ENCODE data around the gene H2AZ1. TPM values are rescaled to one million over a fixed set of nuclear protein-coding genes. Genes with fewer than 3 reads are reported as not detected.

H2AZ1 gene
- total and polyA plus RNA-seq, 2 donors (not counting 1 experiment from before 2014, with no cell fraction given) = 95.9 to 105 TPM

GRCh38 chr4:99921174-99921573, 28.9 kb downstream of the H2AZ1 start:
- POLR2A ChIA-PET = no interaction called here
- no peak for TF ChIP-seq EZH2 (IDR thresholded peaks at IDR 0.05; ENCODE audit: borderline replicate concordance, insufficient read depth, low read depth, low read length, poor library complexity, severe bottlenecking)
- TF ChIP-seq CTCF (IDR thresholded peaks at IDR 0.05) = no peak
- H3K27me3 Mint-ChIP-seq = no peaks in the 10 kb centered on the region
- DNase-seq = no peak
- no peaks in the 10 kb centered on the region for H3K27me3 ChIP-seq (replicated peaks in 1 of 4; ENCODE audit: control extremely low read depth in 1 of 4, control insufficient read depth in 3 of 4, insufficient read depth in 4 of 4, low read length in 3 of 4)
- WGBS (ENCODE audit: insufficient coverage) = no CpG with 5 or more reads among the region's 3 CpGs
- peaks cover 7% of the 10 kb centered on the region for H3K79me2 ChIP-seq (ENCODE audit: control insufficient read depth, insufficient read depth, low read length)
- H3K9me3 ChIP-seq (ENCODE audit: control extremely low read depth in 1 of 3, control insufficient read depth in 2 of 3, insufficient read depth in 1 of 3, low read length in 2 of 3) = peaks cover 0 to 11% (median 8%) of the 10 kb centered on the region in 3 donors
- no peak overlapping the region for H3K27ac ChIP-seq (ENCODE audit: low read length in 2 of 2)
- H2AFZ ChIP-seq (ENCODE audit: insufficient read depth, low read depth, low read length, poor library complexity, severe bottlenecking) = no peak overlapping the region
- no peaks in the 10 kb centered on the region for H3K4me1 ChIP-seq (ENCODE audit: control insufficient read depth in 2 of 2, insufficient read depth in 2 of 2, low read length in 2 of 2)
- no peak overlapping the region for H3K4me2 ChIP-seq (replicated peaks; ENCODE audit: low read depth, low read length, poor library complexity, severe bottlenecking)
- peaks cover 8 to 42% of the 10 kb centered on the region in 2 experiments for H3K36me3 ChIP-seq (replicated peaks in 1 of 2; ENCODE audit: control extremely low read depth in 1 of 2, control insufficient read depth in 1 of 2, extremely low read depth in 1 of 2, insufficient read depth in 2 of 2, low read length in 1 of 2)
- no peak overlapping the region for H3K27ac Mint-ChIP-seq
- no peak overlapping the region for H3K9ac ChIP-seq (ENCODE audit: low read length)
- no peaks in the 10 kb centered on the region for H4K20me1 ChIP-seq (ENCODE audit: control insufficient read depth, insufficient read depth, low read length, poor library complexity, severe bottlenecking)
- no peak overlapping the region for H3K4me3 Mint-ChIP-seq
- H3K4me1 Mint-ChIP-seq = no peaks in the 10 kb centered on the region
- intact Hi-C loops (cut with micrococcal nuclease) = no loop called here
- ATAC-seq (ENCODE audit: low read depth) = no peak
- H3K4me3 ChIP-seq (ENCODE audit: control extremely low read depth in 1 of 5, extremely low read depth in 1 of 5, insufficient read depth in 1 of 5, low read depth in 2 of 5, low read length in 4 of 5) = no peak overlapping the region
- CTCF ChIA-PET = interaction anchor here (1.0 kb wide), 1 partner anchor 28 kb away, joined by 5 read pairs; no protein-coding TSS in a partner anchor
- peaks cover 7% of the 10 kb centered on the region for H3K9me3 Mint-ChIP-seq (ENCODE audit: insufficient read depth)

- no peak overlapping the region for H3K27ac ChIP-seq (ENCODE audit: low read length in 2 of 2)
- H3K9ac ChIP-seq (ENCODE audit: low read length) = no peak overlapping the region
- POLR2A ChIA-PET = no interaction called here
- intact Hi-C loops (cut with micrococcal nuclease) = no loop called here
- WGBS (ENCODE audit: insufficient coverage) = no CpG with 5 or more reads among the region's 2 CpGs
- TF ChIP-seq CTCF (IDR thresholded peaks at IDR 0.05) = no peak
- no peak for TF ChIP-seq EZH2 (IDR thresholded peaks at IDR 0.05; ENCODE audit: borderline replicate concordance, insufficient read depth, low read depth, low read length, poor library complexity, severe bottlenecking)
- H3K4me3 Mint-ChIP-seq = no peak overlapping the region
- no peaks in the 10 kb centered on the region for H3K27me3 ChIP-seq (replicated peaks in 1 of 4; ENCODE audit: control extremely low read depth in 1 of 4, control insufficient read depth in 3 of 4, insufficient read depth in 4 of 4, low read length in 3 of 4)
- H3K4me1 ChIP-seq (ENCODE audit: control insufficient read depth in 2 of 2, insufficient read depth in 2 of 2, low read length in 2 of 2) = no peaks in the 10 kb centered on the region
- DNase-seq (no peak), ATAC-seq (ENCODE audit: low read depth) (no peak)
- H3K4me2 ChIP-seq (replicated peaks; ENCODE audit: low read depth, low read length, poor library complexity, severe bottlenecking) = no peak overlapping the region
- peaks cover 0 to 11% (median 9%) of the 10 kb centered on the region in 3 donors for H3K9me3 ChIP-seq (ENCODE audit: control extremely low read depth in 1 of 3, control insufficient read depth in 2 of 3, insufficient read depth in 1 of 3, low read length in 2 of 3)
- CTCF ChIA-PET = interaction anchor here (1.1 kb wide), 1 partner anchor 30 kb away, joined by 3 read pairs; no protein-coding TSS in a partner anchor
- peaks cover 9 to 41% of the 10 kb centered on the region in 2 experiments for H3K36me3 ChIP-seq (replicated peaks in 1 of 2; ENCODE audit: control extremely low read depth in 1 of 2, control insufficient read depth in 1 of 2, extremely low read depth in 1 of 2, insufficient read depth in 2 of 2, low read length in 1 of 2)
- no peaks in the 10 kb centered on the region for H4K20me1 ChIP-seq (ENCODE audit: control insufficient read depth, insufficient read depth, low read length, poor library complexity, severe bottlenecking)
- no peak overlapping the region for H3K4me3 ChIP-seq (ENCODE audit: control extremely low read depth in 1 of 5, extremely low read depth in 1 of 5, insufficient read depth in 1 of 5, low read depth in 2 of 5, low read length in 4 of 5)
- no peaks in the 10 kb centered on the region for H3K4me1 Mint-ChIP-seq
- H2AFZ ChIP-seq (ENCODE audit: insufficient read depth, low read depth, low read length, poor library complexity, severe bottlenecking) = no peak overlapping the region
- no peak overlapping the region for H3K27ac Mint-ChIP-seq
- H3K27me3 Mint-ChIP-seq = no peaks in the 10 kb centered on the region
- peaks cover 7% of the 10 kb centered on the region for H3K9me3 Mint-ChIP-seq (ENCODE audit: insufficient read depth)
- peaks cover 7% of the 10 kb centered on the region for H3K79me2 ChIP-seq (ENCODE audit: control insufficient read depth, insufficient read depth, low read length)
These were observed 31.4 kb downstream of the H2AZ1 start for GRCh38 chr4:99918656-99919055.

Measured in B cell (primary cell).